HCT116 (cell line): ENCODE measurements around the gene HAUS8.

Experiments used
- ATF3 ChIP-seq: IDR thresholded peaks from 2 replicates; pipeline ENCODE4 v1.6.1; 2012
- ELF1 ChIP-seq: IDR thresholded peaks from 2 replicates; pipeline ENCODE4 v1.6.1; 2012; ENCODE audit warnings: low read depth, borderline replicate concordance
- FOSL1 ChIP-seq: IDR thresholded peaks from 2 replicates; pipeline ENCODE4 v1.6.1; 2012; ENCODE audit warnings: low read depth
- POLR2A ChIP-seq: IDR thresholded peaks from 2 replicates; pipeline ENCODE4 v1.7.0; 2011; ENCODE audit warnings: borderline replicate concordance; ENCODE audit not compliant: insufficient read depth, insufficient read length; ENCODE audit errors: extremely low read depth
- TCF7L2 ChIP-seq: IDR thresholded peaks from 2 replicates; pipeline ENCODE4 v1.7.0; 2011; ENCODE audit warnings: borderline replicate concordance, inconsistent platforms; ENCODE audit not compliant: insufficient read depth, insufficient read length; ENCODE audit errors: extremely low read depth
- ZNF274 ChIP-seq: fragments of 200-500 bp; sonication (Bioruptor generic); IDR thresholded peaks from 2 replicates; pipeline ENCODE4 v1.6.1; 2014; ENCODE audit warnings: mild to moderate bottlenecking, low read depth, low read length, inconsistent platforms
- TF ChIP-seq, protein P1 (sequence below), 3 experiments: fragments of 200-600 bp in 1 of 3; sonication (generic) in 1 of 3; IDR thresholded peaks in 2 of 3; conservative IDR thresholded peaks in 1 of 3; 2 replicates each; pipeline ENCODE4 v1.5.1; 2012 to 2017; ENCODE audit warnings: low read depth in 2 of 3, low read length in 2 of 3, antibody characterized with exemption in 1 of 3, borderline replicate concordance in 1 of 3, control low read depth in 1 of 3, mild to moderate bottlenecking in 1 of 3, mixed read lengths in 1 of 3, mixed run types in 1 of 3, moderate library complexity in 1 of 3; ENCODE audit not compliant: insufficient read depth in 1 of 3

DNA sequence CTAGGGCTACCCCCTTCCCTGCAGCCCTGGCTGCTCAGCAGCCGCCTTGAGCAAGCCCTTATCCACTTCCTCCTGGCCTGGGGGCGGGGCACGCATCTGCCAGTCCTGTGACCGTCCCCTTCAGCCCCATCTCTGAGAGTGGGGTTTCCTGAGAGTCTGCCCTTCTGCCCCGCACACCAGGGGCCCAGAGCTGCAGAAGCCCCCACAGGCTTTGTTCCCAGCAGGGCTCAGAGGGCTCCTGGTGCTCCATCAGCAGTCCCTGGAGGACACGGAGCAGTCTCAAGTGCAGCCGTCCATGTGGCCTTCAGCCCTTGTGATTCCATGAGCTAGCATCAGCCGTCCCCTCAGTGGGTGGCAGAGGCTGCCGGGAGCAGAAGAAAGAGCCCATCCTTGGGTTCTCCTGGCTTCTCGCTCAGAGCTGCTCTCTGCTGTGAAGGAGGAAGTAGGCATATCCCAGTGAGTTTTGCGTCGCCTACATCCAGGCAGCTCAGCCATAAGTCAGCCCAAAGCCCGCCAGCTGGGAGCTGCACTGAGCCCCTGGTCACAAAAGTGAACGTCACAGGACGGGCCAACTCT is 16.6 kb upstream of the HAUS8 start:
- TF ChIP-seq TCF7L2 (no peak), ZNF274 (no peak), POLR2A (no peak), FOSL1 (no peak), ELF1 (no peak), ATF3 (no peak)
- TF ChIP-seq, protein P1, sequence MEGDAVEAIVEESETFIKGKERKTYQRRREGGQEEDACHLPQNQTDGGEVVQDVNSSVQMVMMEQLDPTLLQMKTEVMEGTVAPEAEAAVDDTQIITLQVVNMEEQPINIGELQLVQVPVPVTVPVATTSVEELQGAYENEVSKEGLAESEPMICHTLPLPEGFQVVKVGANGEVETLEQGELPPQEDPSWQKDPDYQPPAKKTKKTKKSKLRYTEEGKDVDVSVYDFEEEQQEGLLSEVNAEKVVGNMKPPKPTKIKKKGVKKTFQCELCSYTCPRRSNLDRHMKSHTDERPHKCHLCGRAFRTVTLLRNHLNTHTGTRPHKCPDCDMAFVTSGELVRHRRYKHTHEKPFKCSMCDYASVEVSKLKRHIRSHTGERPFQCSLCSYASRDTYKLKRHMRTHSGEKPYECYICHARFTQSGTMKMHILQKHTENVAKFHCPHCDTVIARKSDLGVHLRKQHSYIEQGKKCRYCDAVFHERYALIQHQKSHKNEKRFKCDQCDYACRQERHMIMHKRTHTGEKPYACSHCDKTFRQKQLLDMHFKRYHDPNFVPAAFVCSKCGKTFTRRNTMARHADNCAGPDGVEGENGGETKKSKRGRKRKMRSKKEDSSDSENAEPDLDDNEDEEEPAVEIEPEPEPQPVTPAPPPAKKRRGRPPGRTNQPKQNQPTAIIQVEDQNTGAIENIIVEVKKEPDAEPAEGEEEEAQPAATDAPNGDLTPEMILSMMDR (IDR thresholded peaks at IDR 0.05 in 2 of 3, conservative IDR thresholded peaks at IDR 0.05 in 1 of 3; ENCODE audit: borderline replicate concordance in 1 of 3, insufficient read depth in 1 of 3, low read depth in 2 of 3, low read length in 2 of 3) = no peak
